WTC11 (cell line): Measurements from ENCODE around the gene LDAH. TPM values are rescaled to one million over a fixed set of nuclear protein-coding genes. Genes with fewer than 3 reads are reported as not detected.

Source experiments
- ATAC-seq: fragments of 200-7000 bp; cut with Tn5 transposase; 2 replicates; pipeline ENCODE4 v1.10.0; 2021; ENCODE audit warnings: mild to moderate bottlenecking, moderate library complexity
- CTCF ChIA-PET: fragments of 300-600 bp; sonication (Branson Sonifier 250); formaldehyde crosslinking; loops from one replicate; lab custom pipeline; 2021; ENCODE audit warnings: antibody characterized with exemption; lab: Charles Lee
- POLR2A ChIA-PET: fragments of 350-600 bp; sonication (Branson Sonifier 250); formaldehyde crosslinking; loops from one replicate; lab custom pipeline; 2021; ENCODE audit warnings: antibody characterized with exemption; lab: Charles Lee
- DNase-seq: peaks from one replicate; pipeline ENCODE4 v3.0.0; 2021; ENCODE audit warnings: low spot score
- H3K27ac Mint-ChIP-seq: 2 replicates; pipeline ENCODE4 v1.8.0; 2021; ENCODE audit warnings: mixed read lengths
- H3K27me3 Mint-ChIP-seq: 2 replicates; pipeline ENCODE4 v1.8.0; 2021; ENCODE audit warnings: low read depth, mild to moderate bottlenecking, moderate library complexity, mixed read lengths
- H3K36me3 Mint-ChIP-seq: 2 replicates; pipeline ENCODE4 v1.8.0; 2021; ENCODE audit warnings: mixed read lengths
- H3K4me1 Mint-ChIP-seq: 2 replicates; pipeline ENCODE4 v1.8.0; 2022; ENCODE audit warnings: mixed read lengths
- H3K4me3 Mint-ChIP-seq: 2 replicates; pipeline ENCODE4 v1.8.0; 2021; ENCODE audit warnings: mild to moderate bottlenecking, moderate library complexity, mixed read lengths
- H3K9me3 Mint-ChIP-seq: 2 replicates; pipeline ENCODE4 v1.8.0; 2021; ENCODE audit warnings: mixed read lengths
- ATF1 ChIP-seq: sonication (generic); formaldehyde crosslinking; IDR thresholded peaks from 2 replicates; pipeline ENCODE4 v1.8.1; 2023; ENCODE audit warnings: mild to moderate bottlenecking, moderate library complexity, missing genetic modification reagents
- CDX4 ChIP-seq: fragments of 250-450 bp; sonication (Bioruptor Pico); IDR thresholded peaks from 2 replicates; pipeline ENCODE4 v1.9.0; 2021; ENCODE audit warnings: moderate library complexity, mild to moderate bottlenecking, inconsistent platforms, borderline replicate concordance
- CREM ChIP-seq: sonication (generic); formaldehyde crosslinking; IDR thresholded peaks from 2 replicates; pipeline ENCODE4 v1.8.1; 2022; ENCODE audit warnings: mild to moderate bottlenecking, missing genetic modification reagents, moderate library complexity
- EMX1 ChIP-seq: fragments of 250-450 bp; sonication (Bioruptor Pico); IDR thresholded peaks from 2 replicates; pipeline ENCODE4 v1.8.0; 2021; ENCODE audit warnings: mild to moderate bottlenecking
- ERG ChIP-seq: fragments of 250-450 bp; sonication (Bioruptor Pico); IDR thresholded peaks from 2 replicates; pipeline ENCODE4 v1.8.0; 2021; ENCODE audit warnings: mild to moderate bottlenecking
- FOXP4 ChIP-seq: sonication (generic); formaldehyde crosslinking; IDR thresholded peaks from 2 replicates; pipeline ENCODE4 v1.8.0; 2022; ENCODE audit warnings: mild to moderate bottlenecking, missing genetic modification reagents
- MAX ChIP-seq: sonication (generic); formaldehyde crosslinking; IDR thresholded peaks from 2 replicates; pipeline ENCODE4 v1.8.0; 2022; ENCODE audit warnings: mild to moderate bottlenecking, missing genetic modification reagents
- MXD4 ChIP-seq: fragments of 250-450 bp; sonication (Bioruptor Pico); IDR thresholded peaks from 2 replicates; pipeline ENCODE4 v1.8.0; 2021; ENCODE audit warnings: mild to moderate bottlenecking, moderate library complexity, borderline replicate concordance
- MYBL2 ChIP-seq: sonication (generic); formaldehyde crosslinking; IDR thresholded peaks from 2 replicates; pipeline ENCODE4 v1.8.1; 2023; ENCODE audit warnings: mild to moderate bottlenecking, moderate library complexity, missing genetic modification reagents
- NR3C1 ChIP-seq: sonication (generic); formaldehyde crosslinking; conservative IDR thresholded peaks from 2 replicates; pipeline ENCODE4 v1.8.1; 2023; ENCODE audit warnings: low read depth, mild to moderate bottlenecking, missing genetic modification reagents
- PRDM15 ChIP-seq: sonication (generic); formaldehyde crosslinking; IDR thresholded peaks from 2 replicates; pipeline ENCODE4 v1.8.0; 2022; ENCODE audit warnings: missing genetic modification reagents
- PREB ChIP-seq: sonication (generic); formaldehyde crosslinking; IDR thresholded peaks from 2 replicates; pipeline ENCODE4 v1.8.1; 2022; ENCODE audit warnings: mild to moderate bottlenecking, missing genetic modification reagents, moderate library complexity, borderline replicate concordance
- RELA ChIP-seq: sonication (generic); formaldehyde crosslinking; IDR thresholded peaks from 2 replicates; pipeline ENCODE4 v1.8.1; 2022; ENCODE audit warnings: missing genetic modification reagents, mild to moderate bottlenecking, borderline replicate concordance
- TEAD1 ChIP-seq: sonication (generic); formaldehyde crosslinking; IDR thresholded peaks from 2 replicates; pipeline ENCODE4 v1.8.0; 2022; ENCODE audit warnings: mild to moderate bottlenecking, missing genetic modification reagents
- TEAD4 ChIP-seq: sonication (generic); formaldehyde crosslinking; IDR thresholded peaks from 2 replicates; pipeline ENCODE4 v1.8.0; 2022; ENCODE audit warnings: mild to moderate bottlenecking, missing genetic modification reagents
- ZNF138 ChIP-seq: sonication (generic); formaldehyde crosslinking; conservative IDR thresholded peaks from 2 replicates; pipeline ENCODE4 v1.8.1; 2022; ENCODE audit warnings: mild to moderate bottlenecking, moderate library complexity, missing genetic modification reagents
- ZNF263 ChIP-seq: sonication (generic); formaldehyde crosslinking; IDR thresholded peaks from 2 replicates; pipeline ENCODE4 v1.8.1; 2022; ENCODE audit warnings: low read depth, mild to moderate bottlenecking, moderate library complexity, missing genetic modification reagents
- ZNF416 ChIP-seq: fragments of 250-450 bp; sonication (Bioruptor Pico); IDR thresholded peaks from 2 replicates; pipeline ENCODE4 v1.9.0; 2021; ENCODE audit warnings: mild to moderate bottlenecking, inconsistent platforms
- ZNF425 ChIP-seq: fragments of 250-450 bp; sonication (Bioruptor Pico); conservative IDR thresholded peaks from 2 replicates; pipeline ENCODE4 v1.9.0; 2021; ENCODE audit warnings: mild to moderate bottlenecking
- ZNF512 ChIP-seq: sonication (generic); formaldehyde crosslinking; IDR thresholded peaks from 2 replicates; pipeline ENCODE4 v1.8.1; 2022; ENCODE audit warnings: missing genetic modification reagents, borderline replicate concordance
- ZSCAN18 ChIP-seq: fragments of 250-450 bp; sonication (Bioruptor Pico); IDR thresholded peaks from 2 replicates; pipeline ENCODE4 v2.1.2; 2022; ENCODE audit warnings: mild to moderate bottlenecking, moderate library complexity
- total RNA-seq: library from RNA; stranded (reverse); gene quantifications from 3 replicates; pipeline ENCODE4 v1.2.3, GENCODE V29; 2021

The LDAH gene
- total RNA-seq, 1 experiment from 2014 or later: 20.5 TPM

- peaks cover 33% of the 10 kb centered on the region for H3K4me1 Mint-ChIP-seq
Observed at GRCh38 chr2:20652141-20652540, 170.8 kb downstream of the LDAH start.

GRCh38 chr2:20651731-20652099 lies 171.2 kb downstream of the LDAH start:
- Mint-ChIP-seq H3K4me1 (peaks cover 33% of the 10 kb centered on the region), H3K9me3 (no peaks in the 10 kb centered on the region), H3K4me3 (peak overlapping the region; percentile 83), H3K27me3 (peaks cover 17% of the 10 kb centered on the region), H3K27ac (no peak overlapping the region), H3K36me3 (no peaks in the 10 kb centered on the region)
- TF ChIP-seq PREB (CRISPR knock-in tag) (no peak), PRDM15 (no peak), ERG (CRISPR knock-in tag) (no peak), ATF1 (CRISPR knock-in tag) (no peak), ZNF425 (CRISPR knock-in tag) (no peak), RELA (CRISPR knock-in tag) (no peak), ZNF416 (CRISPR knock-in tag) (no peak), ZSCAN18 (no peak), MAX (CRISPR knock-in tag) (no peak), CDX4 (CRISPR knock-in tag) (no peak), FOXP4 (CRISPR knock-in tag) (no peak), MXD4 (CRISPR knock-in tag) (no peak), TEAD4 (CRISPR knock-in tag) (no peak)
- no peak for ATAC-seq
- ChIA-PET CTCF (interaction anchor here (0.5 to 4.3 kb wide), 55 partner anchors 9 to 1153 kb away, joined by 3 to 77 read pairs (median 4); partner anchors contain the start of genes GDF7, LDAH and RHOB), POLR2A (interaction anchor here (0.6 to 2.6 kb wide), 2 partner anchors 205 to 343 kb away, joined by 4 to 19 read pairs; partner anchors contain the start of gene RHOB)
- DNase-seq: no peak

More at GRCh38 chr2:20652141-20652540, 170.8 kb downstream of the LDAH start:
- Mint-ChIP-seq H3K27me3 (peaks cover 17% of the 10 kb centered on the region), H3K27ac (no peak overlapping the region), H3K9me3 (no peaks in the 10 kb centered on the region), H3K4me3 (peak overlapping the region; percentile 83), H3K36me3 (no peaks in the 10 kb centered on the region)
- POLR2A ChIA-PET: interaction anchor here (2.6 kb wide), 1 partner anchor 205 kb away, joined by 19 read pairs; the partner anchor contains the start of gene RHOB
- no peak for TF ChIP-seq ZNF263 (CRISPR knock-in tag)
- TF ChIP-seq TEAD1: no peak
- no peak for TF ChIP-seq ZNF512 (CRISPR knock-in tag)
- TF ChIP-seq ZNF416 (CRISPR knock-in tag): no peak
- no peak for TF ChIP-seq CREM
- no peak for TF ChIP-seq MYBL2 (CRISPR knock-in tag)
- no peak for TF ChIP-seq NR3C1 (CRISPR knock-in tag)
- TF ChIP-seq ZNF138 (CRISPR knock-in tag): no peak
- no peak for TF ChIP-seq EMX1
- CTCF ChIA-PET: interaction anchor here (0.6 to 4.3 kb wide), 13 partner anchors 8 to 465 kb away, joined by 3 to 77 read pairs (median 21); partner anchors contain the start of gene GDF7
- ATAC-seq (no peak), DNase-seq (no peak)
